ENCODE data around the gene EHMT1. TPM values are rescaled to one million over a fixed set of nuclear protein-coding genes. Genes with fewer than 3 reads are reported as not detected.

The EHMT1 gene
- total and polyA plus RNA-seq, 2 of the 8 experiments (the other 6 are each of a cell fraction or from before 2014, with no cell fraction given): 95.7 to 163 TPM

- 93% methylated on average over 9 of the region's 9 CpGs; no CpG with 5 or more reads in 1 of the 2 experiments for WGBS, 2 experiments (ENCODE audit: extremely low coverage in 1 of 2, insufficient coverage in 1 of 2, insufficient read length in 1 of 2, insufficient replicate concordance in 2 of 2, low coverage in 1 of 2, low lambda C conversion rate in 2 of 2, missing lambda C conversion rate in 1 of 2)
- Histone ChIP-seq H3K79me2 (ENCODE audit: control insufficient read depth in 1 of 2, insufficient read depth in 2 of 2, low read length in 2 of 2) (no peaks in the 10 kb centered on the region), H3K23me2 (ENCODE audit: low read depth, low read length) (no peaks in the 10 kb centered on the region; the same call in 1 of the 2 replicates), H3K4ac (replicated peaks; ENCODE audit: insufficient read length, low read depth, low read length) (no peak overlapping the region), H3K4me3 (ENCODE audit: extremely low read depth in 1 of 4, insufficient read depth in 2 of 4, low read depth in 3 of 4, low read length in 4 of 4) (no peak overlapping the region), H4K8ac (ENCODE audit: extremely low read depth, insufficient read depth, low read length) (no peak overlapping the region), H3K27me3 (replicated peaks in 1 of 4; ENCODE audit: control insufficient read depth in 3 of 4, extremely low read depth in 1 of 4, insufficient read depth in 3 of 4, low read length in 3 of 4) (no peaks in the 10 kb centered on the region), H3K9me3 (ENCODE audit: insufficient read depth in 2 of 2, low read depth in 1 of 2, low read length in 1 of 2) (no peaks in the 10 kb centered on the region), H3K27ac (ENCODE audit: low read depth, low read length) (no peak overlapping the region), H4K5ac (ENCODE audit: insufficient read length, low read depth, low read length) (no peak overlapping the region), H3K4me2 (ENCODE audit: insufficient read depth in 1 of 2, low read depth in 2 of 2, low read length in 2 of 2) (no peak overlapping the region), H3K4me1 (replicated peaks in 1 of 4; ENCODE audit: control insufficient read depth in 3 of 4, insufficient read depth in 4 of 4, low read length in 3 of 4) (no peaks in the 10 kb centered on the region), H2BK5ac (ENCODE audit: low read depth, low read length) (no peak overlapping the region), H3K36me3 (ENCODE audit: control insufficient read depth in 2 of 4, insufficient read depth in 4 of 4, low read length in 3 of 4) (peaks cover 26 to 70% (median 55%) of the 10 kb centered on the region in 4 experiments), H3K23ac (ENCODE audit: insufficient read length) (no peak overlapping the region), H2BK120ac (replicated peaks; ENCODE audit: low read depth, low read length) (no peak overlapping the region), H2BK15ac (ENCODE audit: low read length) (no peak overlapping the region), H3K18ac (ENCODE audit: extremely low read depth, low read length) (no peak overlapping the region), H3K14ac (ENCODE audit: insufficient read length) (no peak overlapping the region), H4K20me1 (replicated peaks in 1 of 2; ENCODE audit: control insufficient read depth in 1 of 2, insufficient read depth in 2 of 2, low read length in 2 of 2) (peaks cover 5 to 9% of the 10 kb centered on the region in 2 experiments), H4K91ac (replicated peaks; ENCODE audit: insufficient read length, low read length) (no peak overlapping the region), H2AFZ (ENCODE audit: low read length) (no peak overlapping the region), H3K56ac (replicated peaks; ENCODE audit: insufficient read length, low read depth, low read length) (no peak overlapping the region), H3K79me1 (ENCODE audit: low read depth, low read length) (no peaks in the 10 kb centered on the region), H2BK12ac (ENCODE audit: low read depth, low read length) (no peak overlapping the region), H3K9ac (replicated peaks in 1 of 4; ENCODE audit: extremely low read depth in 1 of 4, low read depth in 3 of 4, low read length in 3 of 4) (no peak overlapping the region), H2AK5ac (ENCODE audit: low read depth, low read length) (no peak overlapping the region), H2BK20ac (ENCODE audit: low read length) (no peak overlapping the region)
- no peak for DNase-seq (ENCODE audit: low read depth in 1 of 2, low spot score in 2 of 2)
- CTCF ChIA-PET (ENCODE audit: partially characterized antibody): interaction anchor here (0.6 to 0.8 kb wide), 2 partner anchors 16 to 153 kb away, joined by 3 to 4 read pairs; no protein-coding TSS in a partner anchor
- no peak for FAIRE-seq
- POLR2A ChIA-PET (ENCODE audit: partially characterized antibody): interaction anchor here (1.3 kb wide), 1 partner anchor 21 kb away, joined by 3 read pairs; no protein-coding TSS in a partner anchor
- TF ChIP-seq, protein P1, sequence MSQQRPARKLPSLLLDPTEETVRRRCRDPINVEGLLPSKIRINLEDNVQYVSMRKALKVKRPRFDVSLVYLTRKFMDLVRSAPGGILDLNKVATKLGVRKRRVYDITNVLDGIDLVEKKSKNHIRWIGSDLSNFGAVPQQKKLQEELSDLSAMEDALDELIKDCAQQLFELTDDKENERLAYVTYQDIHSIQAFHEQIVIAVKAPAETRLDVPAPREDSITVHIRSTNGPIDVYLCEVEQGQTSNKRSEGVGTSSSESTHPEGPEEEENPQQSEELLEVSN (IDR thresholded peaks at IDR 0.05): no peak
- no peak for TF ChIP-seq TCF12 (IDR thresholded peaks at IDR 0.05; ENCODE audit: low read depth, low read length)
- TF ChIP-seq TBP (IDR thresholded peaks at IDR 0.05; ENCODE audit: low read depth, low read length): no peak
- TF ChIP-seq, protein P2, sequence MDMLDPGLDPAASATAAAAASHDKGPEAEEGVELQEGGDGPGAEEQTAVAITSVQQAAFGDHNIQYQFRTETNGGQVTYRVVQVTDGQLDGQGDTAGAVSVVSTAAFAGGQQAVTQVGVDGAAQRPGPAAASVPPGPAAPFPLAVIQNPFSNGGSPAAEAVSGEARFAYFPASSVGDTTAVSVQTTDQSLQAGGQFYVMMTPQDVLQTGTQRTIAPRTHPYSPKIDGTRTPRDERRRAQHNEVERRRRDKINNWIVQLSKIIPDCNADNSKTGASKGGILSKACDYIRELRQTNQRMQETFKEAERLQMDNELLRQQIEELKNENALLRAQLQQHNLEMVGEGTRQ (IDR thresholded peaks at IDR 0.05; ENCODE audit: low read length): no peak
- no peak for TF ChIP-seq MAX (IDR thresholded peaks at IDR 0.05)
Measured at GRCh38 chr9:137798142-137798541, 179.3 kb downstream of the EHMT1 start.

Data from H1 (cell line).